HL-60 (cell line): ENCODE data around the gene TEX29.

Experiments used
- CTCF ChIP-seq: IDR thresholded peaks from one replicate; pipeline ENCODE4 v1.5.1; 2011; ENCODE audit warnings: low read length, control low read depth, inconsistent platforms; ENCODE audit not compliant: insufficient read depth
- GABPA ChIP-seq: IDR thresholded peaks from 2 replicates; pipeline ENCODE4 v1.6.1; 2012; ENCODE audit warnings: low read depth
- POLR2AphosphoS5 ChIP-seq: IDR thresholded peaks from 2 replicates; pipeline ENCODE4 v1.6.1; 2012; ENCODE audit warnings: low read depth
- REST ChIP-seq: IDR thresholded peaks from 2 replicates; pipeline ENCODE4 v1.6.1; 2012; ENCODE audit warnings: low read depth; ENCODE audit not compliant: insufficient replicate concordance
- SPI1 ChIP-seq: IDR thresholded peaks from 2 replicates; pipeline ENCODE4 v1.6.1; 2012; ENCODE audit warnings: low read depth, mild to moderate bottlenecking, borderline replicate concordance

GRCh38 chr13:111370570-111371535, 50.4 kb downstream of the TEX29 start:
- TF ChIP-seq CTCF (no peak), POLR2AphosphoS5 (no peak), SPI1 (no peak), REST (no peak), GABPA (no peak)
